Glutamatergic neuron (in vitro differentiated cells): ENCODE data around the gene SLF2. TPM values are rescaled to one million over a fixed set of nuclear protein-coding genes. Genes with fewer than 3 reads are reported as not detected.

Experiments used
- DNase-seq: peaks from one replicate; pipeline ENCODE4 v3.0.0; 2022
- H3K27ac Mint-ChIP-seq: one replicate; pipeline ENCODE4 v1.8.0; 2020; ENCODE audit warnings: mild to moderate bottlenecking, mixed read lengths, inconsistent platforms; ENCODE audit not compliant: unreplicated experiment
- H3K27me3 Mint-ChIP-seq: one replicate; pipeline ENCODE4 v1.8.0; 2020; ENCODE audit warnings: mild to moderate bottlenecking, moderate library complexity, mixed read lengths, inconsistent platforms; ENCODE audit not compliant: unreplicated experiment
- H3K36me3 Mint-ChIP-seq: one replicate; pipeline ENCODE4 v1.8.0; 2020; ENCODE audit warnings: mild to moderate bottlenecking, mixed read lengths, inconsistent platforms; ENCODE audit not compliant: unreplicated experiment
- H3K4me1 Mint-ChIP-seq: one replicate; pipeline ENCODE4 v1.8.0; 2020; ENCODE audit warnings: mild to moderate bottlenecking, low read depth, mixed read lengths, inconsistent platforms; ENCODE audit not compliant: unreplicated experiment
- H3K4me3 Mint-ChIP-seq: one replicate; pipeline ENCODE4 v1.8.0; 2020; ENCODE audit warnings: mild to moderate bottlenecking, mixed read lengths, inconsistent platforms; ENCODE audit not compliant: unreplicated experiment
- H3K9me3 Mint-ChIP-seq: one replicate; pipeline ENCODE4 v1.8.0; 2020; ENCODE audit warnings: mild to moderate bottlenecking, moderate library complexity, mixed read lengths, inconsistent platforms; ENCODE audit not compliant: unreplicated experiment
- CTCF ChIP-seq: fragments of 200-600 bp; sonication (generic); IDR thresholded peaks from one replicate; pipeline ENCODE4 v1.5.0; 2021; ENCODE audit not compliant: partially characterized antibody, unreplicated experiment
- total RNA-seq: library from RNA; stranded (reverse); fragmentation: NEBNext Ultra II Directional; extraction: Animal tissue kit (Norgen Biotek cat#: 25700); gene quantifications from one replicate; pipeline ENCODE4 v1.2.1, GENCODE V29; 2021; ENCODE audit not compliant: unreplicated experiment

SLF2 gene
- total RNA-seq, 1 donor from 2014 or later = 35.9 TPM

- peaks cover 13% of the 10 kb centered on the region for H3K27me3 Mint-ChIP-seq
- H3K9me3 Mint-ChIP-seq = peaks cover 3% of the 10 kb centered on the region
- no peaks in the 10 kb centered on the region for H3K36me3 Mint-ChIP-seq
- no peak overlapping the region for H3K4me3 Mint-ChIP-seq
- H3K4me1 Mint-ChIP-seq = peaks cover 20% of the 10 kb centered on the region
- peak; percentile 72 for DNase-seq
- peak overlapping the region; percentile 56 for H3K27ac Mint-ChIP-seq
- peak; percentile 61 for TF ChIP-seq CTCF
Observed at GRCh38 chr10:100878291-100878910, 34.4 kb upstream of the SLF2 start.

GRCh38 chr10:100879741-100880360, 32.9 kb upstream of the SLF2 start:
- Mint-ChIP-seq H3K27ac (no peak overlapping the region), H3K36me3 (no peaks in the 10 kb centered on the region), H3K4me3 (no peak overlapping the region), H3K9me3 (peaks cover 3% of the 10 kb centered on the region), H3K4me1 (peaks cover 20% of the 10 kb centered on the region), H3K27me3 (peaks cover 13% of the 10 kb centered on the region)
- DNase-seq = peak; percentile 67
- no peak for TF ChIP-seq CTCF

- no peak for DNase-seq
- no peak overlapping the region for H3K4me3 Mint-ChIP-seq
- peaks cover 20% of the 10 kb centered on the region for H3K4me1 Mint-ChIP-seq
- TF ChIP-seq CTCF = no peak
- H3K27ac Mint-ChIP-seq = peak overlapping the region; percentile 28
- peaks cover 3% of the 10 kb centered on the region for H3K9me3 Mint-ChIP-seq
- no peaks in the 10 kb centered on the region for H3K36me3 Mint-ChIP-seq
- H3K27me3 Mint-ChIP-seq = peaks cover 13% of the 10 kb centered on the region
Observed at GRCh38 chr10:100881556-100882213, 31.1 kb upstream of the SLF2 start.

- no peaks in the 10 kb centered on the region for H3K36me3 Mint-ChIP-seq
- H3K27ac Mint-ChIP-seq = no peak overlapping the region
- peaks cover 13% of the 10 kb centered on the region for H3K27me3 Mint-ChIP-seq
- no peak for DNase-seq
- no peak for TF ChIP-seq CTCF
- H3K4me1 Mint-ChIP-seq = peaks cover 23% of the 10 kb centered on the region
- H3K4me3 Mint-ChIP-seq = peak overlapping the region; percentile 30
- H3K9me3 Mint-ChIP-seq = peaks cover 3% of the 10 kb centered on the region
Observed at GRCh38 chr10:100882252-100882651, 30.5 kb upstream of the SLF2 start.
